SK-N-SH treated with all-trans-retinoic acid at 6 μM for 48 hours (cell line): ENCODE results near the gene SIX5.

Source experiments
- ATAC-seq: fragments of 200-7000 bp; cut with Tn5 transposase; 3 replicates; pipeline ENCODE4 v1.9.1; 2020; ENCODE audit warnings: mild to moderate bottlenecking, moderate library complexity
- ARNTL ChIP-seq: fragments of 450-650 bp; formaldehyde crosslinking; IDR thresholded peaks from 2 replicates; pipeline ENCODE4 v1.5.0; 2020; ENCODE audit warnings: low read depth, mild to moderate bottlenecking, moderate library complexity, borderline replicate concordance
- BACH2 ChIP-seq: fragments of 250-450 bp; sonication (Bioruptor Pico); IDR thresholded peaks from 2 replicates; pipeline ENCODE4 v1.9.0; 2021; ENCODE audit warnings: mild to moderate bottlenecking, borderline replicate concordance
- CREB5 ChIP-seq: fragments of 250-450 bp; sonication (Bioruptor Pico); IDR thresholded peaks from 2 replicates; pipeline ENCODE4 v1.5.1; 2020; ENCODE audit warnings: low read depth, mild to moderate bottlenecking, moderate library complexity
- CSDC2 ChIP-seq: fragments of 250-450 bp; sonication (Bioruptor Pico); IDR thresholded peaks from 2 replicates; pipeline ENCODE4 v1.5.0; 2020; ENCODE audit warnings: mild to moderate bottlenecking, moderate library complexity
- CSRNP3 ChIP-seq: fragments of 250-450 bp; sonication (Bioruptor Pico); IDR thresholded peaks from 2 replicates; pipeline ENCODE4 v1.5.1; 2021; ENCODE audit warnings: mild to moderate bottlenecking, moderate library complexity
- ESRRG ChIP-seq: fragments of 250-450 bp; sonication (Bioruptor Pico); IDR thresholded peaks from 2 replicates; pipeline ENCODE4 v1.6.1; 2021; ENCODE audit warnings: mild to moderate bottlenecking
- GLIS3 ChIP-seq: fragments of 250-450 bp; sonication (Bioruptor Pico); IDR thresholded peaks from 2 replicates; pipeline ENCODE4 v1.5.0; 2020; ENCODE audit warnings: mild to moderate bottlenecking, moderate library complexity
- ISL1 ChIP-seq: fragments of 250-450 bp; sonication (Bioruptor Pico); IDR thresholded peaks from 2 replicates; pipeline ENCODE4 v2.1.2; 2022; ENCODE audit warnings: mild to moderate bottlenecking, moderate library complexity
- OSR1 ChIP-seq: fragments of 250-450 bp; sonication (Bioruptor Pico); IDR thresholded peaks from 2 replicates; pipeline ENCODE4 v1.8.0; 2022; ENCODE audit warnings: moderate library complexity, mild to moderate bottlenecking, inconsistent platforms
- POU6F1 ChIP-seq: fragments of 250-450 bp; sonication (Bioruptor Pico); IDR thresholded peaks from 2 replicates; pipeline ENCODE4 v1.8.0; 2021; ENCODE audit warnings: low read depth, mild to moderate bottlenecking, moderate library complexity, borderline replicate concordance
- PPARA ChIP-seq: fragments of 250-450 bp; sonication (Bioruptor Pico); IDR thresholded peaks from 2 replicates; pipeline ENCODE4 v1.5.0; 2020; ENCODE audit warnings: mild to moderate bottlenecking, borderline replicate concordance
- RARB ChIP-seq: fragments of 250-450 bp; sonication (Bioruptor Pico); IDR thresholded peaks from 2 replicates; pipeline ENCODE4 v1.8.0; 2021; ENCODE audit warnings: mild to moderate bottlenecking, moderate library complexity
- SNAI2 ChIP-seq: fragments of 250-450 bp; sonication (Bioruptor Pico); IDR thresholded peaks from 2 replicates; pipeline ENCODE4 v1.5.0; 2020; ENCODE audit warnings: mild to moderate bottlenecking, moderate library complexity
- TCF4 ChIP-seq: fragments of 250-450 bp; sonication (Bioruptor Pico); IDR thresholded peaks from 2 replicates; pipeline ENCODE4 v1.8.0; 2021; ENCODE audit warnings: mild to moderate bottlenecking, moderate library complexity, borderline replicate concordance
- TOX ChIP-seq: fragments of 250-450 bp; sonication (Bioruptor Pico); IDR thresholded peaks from 2 replicates; pipeline ENCODE4 v1.8.0; 2021; ENCODE audit warnings: mild to moderate bottlenecking, moderate library complexity, borderline replicate concordance
- TSHZ2 ChIP-seq: fragments of 250-450 bp; sonication (Bioruptor Pico); IDR thresholded peaks from 2 replicates; pipeline ENCODE4 v1.5.0; 2020; ENCODE audit warnings: mild to moderate bottlenecking, moderate library complexity
- ZC3H10 ChIP-seq: fragments of 250-450 bp; sonication (Bioruptor Pico); IDR thresholded peaks from 2 replicates; pipeline ENCODE4 v1.5.1; 2021; ENCODE audit warnings: mild to moderate bottlenecking, moderate library complexity
- ZFP3 ChIP-seq: fragments of 250-450 bp; sonication (Bioruptor Pico); IDR thresholded peaks from 2 replicates; pipeline ENCODE4 v1.5.0; 2020; ENCODE audit warnings: mild to moderate bottlenecking, moderate library complexity
- ZFP30 ChIP-seq: fragments of 450-650 bp; formaldehyde crosslinking; IDR thresholded peaks from 2 replicates; pipeline ENCODE4 v1.5.0; 2022; ENCODE audit warnings: mild to moderate bottlenecking, moderate library complexity
- ZNF565 ChIP-seq: fragments of 450-650 bp; formaldehyde crosslinking; conservative IDR thresholded peaks from 2 replicates; pipeline ENCODE4 v1.5.0; 2020; ENCODE audit warnings: low read depth, mild to moderate bottlenecking, moderate library complexity
- ZNF70 ChIP-seq: fragments of 450-650 bp; formaldehyde crosslinking; IDR thresholded peaks from 2 replicates; pipeline ENCODE4 v1.5.0; 2020; ENCODE audit warnings: mild to moderate bottlenecking, moderate library complexity
- ZNF8 ChIP-seq: fragments of 450-650 bp; formaldehyde crosslinking; IDR thresholded peaks from 2 replicates; pipeline ENCODE4 v1.5.0; 2020; ENCODE audit warnings: mild to moderate bottlenecking, moderate library complexity

SIX5 gene

GRCh38 chr19:45789035-45789786 lies 20.2 kb upstream of the SIX5 start (continued):
- no peak for TF ChIP-seq CREB5 (CRISPR knock-in tag)

GRCh38 chr19:45786533-45786894 lies 17.5 kb upstream of the SIX5 start:
- TF ChIP-seq POU6F1 (CRISPR knock-in tag) (no peak), ZNF8 (CRISPR knock-in tag) (no peak), GLIS3 (CRISPR knock-in tag) (no peak), OSR1 (no peak), ARNTL (CRISPR knock-in tag) (no peak), TSHZ2 (CRISPR knock-in tag) (no peak), TCF4 (CRISPR knock-in tag) (no peak), ESRRG (no peak), ZFP3 (no peak)
- ATAC-seq = no peak

- no peak for TF ChIP-seq RARB (CRISPR knock-in tag)
- ATAC-seq = no peak
These were observed 16.9 kb upstream of the SIX5 start for GRCh38 chr19:45785781-45786532.

GRCh38 chr19:45785097-45785496 lies 16.0 kb upstream of the SIX5 start:
- ATAC-seq = no peak
- TF ChIP-seq ZNF70 (no peak), ZNF565 (CRISPR knock-in tag) (no peak), CSDC2 (CRISPR knock-in tag) (no peak), POU6F1 (CRISPR knock-in tag) (no peak), ARNTL (CRISPR knock-in tag) (no peak), BACH2 (CRISPR knock-in tag) (no peak), ESRRG (no peak), OSR1 (no peak), SNAI2 (CRISPR knock-in tag) (no peak), ZC3H10 (CRISPR knock-in tag) (no peak), TCF4 (CRISPR knock-in tag) (no peak), CREB5 (CRISPR knock-in tag) (no peak), GLIS3 (CRISPR knock-in tag) (no peak), ZNF8 (CRISPR knock-in tag) (no peak), ZFP3 (no peak), TOX (CRISPR knock-in tag) (no peak), ISL1 (CRISPR knock-in tag) (no peak), PPARA (CRISPR knock-in tag) (no peak), ZFP30 (CRISPR knock-in tag) (no peak), CSRNP3 (no peak)
